WERI-Rb-1 (cell line): ENCODE results near the gene ONECUT1.

Experiments
- DNase-seq: peaks from one replicate; pipeline ENCODE4 v3.0.0-alpha.2; 2020
- H3K27ac ChIP-seq: fragments of 250-450 bp; sonication (Bioruptor Pico); 2 replicates; pipeline ENCODE4 v1.5.1; 2020; ENCODE audit warnings: mild to moderate bottlenecking, moderate library complexity
- H3K27me3 ChIP-seq: fragments of 250-450 bp; sonication (Bioruptor Pico); 2 replicates; pipeline ENCODE4 v1.5.1; 2021; ENCODE audit warnings: mild to moderate bottlenecking, low read depth, moderate library complexity; ENCODE audit not compliant: insufficient read depth, severe bottlenecking
- H3K36me3 ChIP-seq: fragments of 250-450 bp; sonication (Bioruptor Pico); 2 replicates; pipeline ENCODE4 v1.5.1; 2020; ENCODE audit warnings: mild to moderate bottlenecking, moderate library complexity
- H3K4me3 ChIP-seq: 2 replicates; pipeline ENCODE4 v1.5.1; 2011; ENCODE audit warnings: low read depth, mild to moderate bottlenecking, control low read depth, low read length
- H3K9me3 ChIP-seq: fragments of 250-450 bp; sonication (Bioruptor Pico); 2 replicates; pipeline ENCODE4 v1.5.1; 2021; ENCODE audit warnings: mild to moderate bottlenecking, moderate library complexity; ENCODE audit not compliant: severe bottlenecking
- CTCF ChIP-seq: IDR thresholded peaks from 2 replicates; pipeline ENCODE4 v1.5.1; 2011; ENCODE audit warnings: low read depth, mild to moderate bottlenecking, control low read depth, inconsistent platforms, low read length

The ONECUT1 gene

GRCh38 chr15:52733088-52733487, 57.0 kb downstream of the ONECUT1 start:
- Histone ChIP-seq H3K27ac (no peak overlapping the region), H3K36me3 (no peaks in the 10 kb centered on the region), H3K4me3 (no peak overlapping the region), H3K9me3 (no peaks in the 10 kb centered on the region), H3K27me3 (no peaks in the 10 kb centered on the region)
- DNase-seq: no peak
- no peak for TF ChIP-seq CTCF

- Histone ChIP-seq H3K9me3 (no peaks in the 10 kb centered on the region), H3K27me3 (no peaks in the 10 kb centered on the region), H3K4me3 (no peak overlapping the region), H3K27ac (no peak overlapping the region), H3K36me3 (no peaks in the 10 kb centered on the region)
- DNase-seq: no peak
- TF ChIP-seq CTCF: no peak
Observed at GRCh38 chr15:52732551-52732950, 57.6 kb downstream of the ONECUT1 start.

- Histone ChIP-seq H3K27ac (no peak overlapping the region), H3K4me3 (no peak overlapping the region), H3K9me3 (no peaks in the 10 kb centered on the region), H3K36me3 (no peaks in the 10 kb centered on the region), H3K27me3 (no peaks in the 10 kb centered on the region)
- no peak for TF ChIP-seq CTCF
- DNase-seq: no peak
Observed at GRCh38 chr15:52731732-52732470, 58.2 kb downstream of the ONECUT1 start.

GRCh38 chr15:52731004-52731403, 59.1 kb downstream of the ONECUT1 start:
- TF ChIP-seq CTCF: no peak
- DNase-seq: no peak
- Histone ChIP-seq H3K9me3 (no peaks in the 10 kb centered on the region), H3K27ac (no peak overlapping the region), H3K4me3 (no peak overlapping the region), H3K36me3 (no peaks in the 10 kb centered on the region), H3K27me3 (no peaks in the 10 kb centered on the region)

GRCh38 chr15:52730594-52730993, 59.5 kb downstream of the ONECUT1 start:
- no peaks in the 10 kb centered on the region for H3K36me3 ChIP-seq
- no peak overlapping the region for H3K27ac ChIP-seq
- no peak for TF ChIP-seq CTCF
- no peak overlapping the region for H3K4me3 ChIP-seq
- no peaks in the 10 kb centered on the region for H3K9me3 ChIP-seq
- no peaks in the 10 kb centered on the region for H3K27me3 ChIP-seq
- no peak for DNase-seq

- Histone ChIP-seq H3K4me3 (no peak overlapping the region), H3K9me3 (no peaks in the 10 kb centered on the region), H3K27ac (no peak overlapping the region), H3K36me3 (no peaks in the 10 kb centered on the region), H3K27me3 (no peaks in the 10 kb centered on the region)
- TF ChIP-seq CTCF: no peak
- DNase-seq: no peak
Observed at GRCh38 chr15:52730173-52730572, 60.0 kb downstream of the ONECUT1 start.
